ENCODE measurements around the gene CNGB1. TPM values are rescaled to one million over a fixed set of nuclear protein-coding genes. Genes with fewer than 3 reads are reported as not detected.
"Not testable (repeated sequence)": the region's sequence is repeated elsewhere in the genome, so short reads cannot be mapped to it uniquely, and the experiment has no call there.

The CNGB1 gene
- total RNA-seq, 1 donor from 2014 or later: not detected

DNA sequence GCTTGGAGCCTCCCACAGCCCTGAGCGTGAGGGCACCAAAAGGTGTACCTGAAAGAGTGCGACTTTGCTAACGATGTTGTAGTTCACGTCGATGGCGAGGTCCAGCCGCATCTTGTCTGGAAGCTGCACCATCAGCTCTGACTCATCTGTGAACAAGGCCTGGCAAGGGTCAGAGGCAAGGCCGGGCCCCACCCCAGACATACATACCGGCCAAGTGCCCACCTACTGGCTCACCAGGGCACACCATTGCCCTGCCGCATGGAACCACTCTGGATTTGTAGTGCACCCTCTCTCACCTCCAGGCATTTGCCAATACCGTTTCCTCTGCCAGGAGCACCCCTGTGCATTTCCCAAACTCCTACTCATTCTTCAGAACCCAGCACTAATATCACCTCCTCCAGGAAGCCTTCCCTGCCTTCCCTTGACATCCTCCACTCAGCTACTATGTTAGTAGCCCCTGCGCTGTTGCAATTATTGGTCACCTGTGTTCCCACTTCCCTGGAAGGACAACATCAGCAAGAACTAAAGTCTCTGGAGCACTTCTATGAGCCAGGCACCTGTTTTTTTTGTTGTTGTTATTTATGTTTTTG is 69.4 kb downstream of the CNGB1 start:
- no peak for ATAC-seq (ENCODE audit: poor library complexity)
- no peak for DNase-seq
- intact Hi-C loops (cut with DNase I): loop anchor here (2.0 to 10.0 kb wide), 2 partner anchors 101 to 223 kb away; partner anchors contain the start of gene CFAP20

DNA sequence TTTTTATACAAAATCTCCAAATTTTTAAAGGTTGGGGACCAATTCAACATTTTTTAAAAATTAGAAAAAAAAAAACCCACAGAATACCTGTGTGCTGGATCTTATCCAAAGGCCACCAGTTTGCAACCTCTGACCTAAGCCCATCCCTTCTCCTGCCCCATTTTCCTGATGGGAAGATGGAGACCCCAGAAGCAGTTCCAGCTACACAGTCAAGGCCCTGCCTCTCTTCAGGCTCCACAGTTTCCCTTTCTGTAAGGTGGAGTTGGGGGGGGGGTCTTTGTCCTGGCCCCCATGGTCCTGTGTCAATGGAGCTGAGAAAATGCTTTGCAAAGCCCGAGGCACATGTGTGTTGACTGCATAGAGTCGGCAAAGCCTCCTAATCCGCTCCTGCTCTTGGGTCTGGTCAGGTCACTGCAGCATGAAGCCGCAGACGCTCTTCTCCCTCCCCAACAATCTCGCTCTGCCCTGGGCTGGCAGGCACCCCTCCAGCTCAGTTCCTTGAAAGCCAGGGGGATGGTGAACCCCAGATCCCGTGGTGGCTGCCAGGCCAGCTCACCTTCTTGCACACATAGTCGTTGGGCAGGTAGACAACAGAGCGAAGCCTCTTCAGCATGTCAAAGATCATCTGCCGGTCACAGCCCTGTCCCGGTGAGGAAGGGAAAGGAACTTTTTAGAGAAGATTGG is 70.0 kb downstream of the CNGB1 start:
- intact Hi-C loops (cut with DNase I): loop anchor here (2.0 to 10.0 kb wide), 2 partner anchors 102 to 224 kb away; partner anchors contain the start of gene CFAP20
- DNase-seq (no peak), ATAC-seq (ENCODE audit: poor library complexity) (no peak)

DNA sequence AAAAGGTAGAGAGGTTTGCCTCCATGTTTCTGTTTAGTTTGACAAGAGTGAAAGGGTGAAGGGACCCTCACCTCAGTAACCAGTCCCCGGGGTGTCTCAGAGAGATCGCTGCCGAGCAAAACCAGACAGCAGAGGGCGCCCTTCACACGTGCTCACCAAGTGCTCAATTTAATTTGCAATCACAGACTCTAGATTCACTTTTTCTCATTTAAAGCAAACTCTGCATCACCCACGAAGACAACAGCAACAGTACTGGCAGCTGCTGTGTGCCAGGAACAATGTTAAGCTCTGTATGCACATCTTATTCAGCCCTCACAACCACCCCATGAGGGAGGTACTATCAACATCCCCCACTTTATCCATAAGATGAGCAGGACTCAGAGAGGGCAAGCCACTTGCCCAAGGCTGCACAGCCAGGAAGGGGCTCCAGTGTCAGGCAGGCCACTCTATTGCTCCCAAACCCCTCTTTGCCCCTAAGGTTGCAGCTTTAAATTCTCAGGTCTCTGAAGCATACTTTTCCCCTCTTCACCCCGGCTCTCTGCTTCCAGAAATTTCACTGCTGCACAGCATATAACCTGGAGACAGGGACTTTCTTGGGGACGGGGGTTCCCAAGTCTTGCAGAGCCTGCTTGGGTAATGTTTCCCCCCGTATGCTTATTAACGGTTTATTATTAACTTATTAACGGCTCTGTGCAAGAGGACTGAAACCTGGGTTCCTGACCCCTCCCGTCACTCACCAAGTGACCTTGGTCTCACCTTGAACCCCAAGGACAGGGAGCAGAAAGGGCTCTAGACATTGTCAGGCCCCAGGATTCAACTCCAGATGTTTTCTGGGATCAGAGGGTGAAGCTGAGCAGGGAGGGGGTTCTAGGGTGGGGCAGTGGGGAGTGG is 70.9 kb downstream of the CNGB1 start:
- intact Hi-C loops (cut with DNase I): loop anchor here (2.0 to 10.0 kb wide), 2 partner anchors 103 to 225 kb away; partner anchors contain the start of gene CFAP20
- ATAC-seq (ENCODE audit: poor library complexity) (peak; percentile 90), DNase-seq (peak; percentile 88)

DNA sequence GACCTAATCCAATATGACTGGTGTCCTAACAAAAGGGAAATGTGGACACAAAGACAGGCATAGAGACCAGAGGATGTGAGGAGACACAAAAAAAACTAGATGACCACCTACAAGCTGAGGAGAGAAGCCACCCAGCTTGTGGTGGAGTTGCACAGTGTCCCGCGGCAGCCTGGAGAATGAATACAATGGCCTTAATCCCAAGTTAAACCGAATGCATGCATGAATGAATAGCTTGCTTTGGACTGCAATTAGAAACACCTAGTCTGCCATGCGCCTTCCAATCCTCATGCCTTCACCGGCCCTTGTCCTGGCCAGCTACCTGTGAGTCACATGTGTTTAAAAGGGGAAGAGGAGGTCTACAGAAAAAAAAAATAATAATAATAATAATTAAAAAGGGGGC is 72.0 kb downstream of the CNGB1 start:
- intact Hi-C loops (cut with DNase I): no loop called here
- DNase-seq (peak; percentile 1), ATAC-seq (ENCODE audit: poor library complexity) (no peak)

DNA sequence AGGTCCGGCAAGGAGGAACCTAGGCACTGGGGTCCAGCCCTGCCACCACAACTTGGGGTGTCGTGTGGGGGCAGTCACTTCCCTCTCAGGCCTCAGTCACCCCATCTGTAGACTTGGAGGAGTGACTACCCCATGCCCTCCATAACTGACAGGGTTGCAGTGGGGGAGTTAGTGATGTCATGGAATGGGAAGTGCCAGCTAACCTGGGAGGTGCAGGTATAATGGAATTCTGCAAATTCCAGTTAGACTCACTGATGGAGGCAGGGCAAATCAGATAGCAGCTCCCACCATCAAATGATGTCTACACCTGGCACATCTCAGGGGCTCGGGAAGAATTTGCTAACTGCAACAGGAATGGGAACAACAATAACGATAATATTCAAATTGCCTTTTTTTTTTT is 72.9 kb downstream of the CNGB1 start:
- DNase-seq (no peak), ATAC-seq (ENCODE audit: poor library complexity) (no peak)
- intact Hi-C loops (cut with DNase I): no loop called here

DNA sequence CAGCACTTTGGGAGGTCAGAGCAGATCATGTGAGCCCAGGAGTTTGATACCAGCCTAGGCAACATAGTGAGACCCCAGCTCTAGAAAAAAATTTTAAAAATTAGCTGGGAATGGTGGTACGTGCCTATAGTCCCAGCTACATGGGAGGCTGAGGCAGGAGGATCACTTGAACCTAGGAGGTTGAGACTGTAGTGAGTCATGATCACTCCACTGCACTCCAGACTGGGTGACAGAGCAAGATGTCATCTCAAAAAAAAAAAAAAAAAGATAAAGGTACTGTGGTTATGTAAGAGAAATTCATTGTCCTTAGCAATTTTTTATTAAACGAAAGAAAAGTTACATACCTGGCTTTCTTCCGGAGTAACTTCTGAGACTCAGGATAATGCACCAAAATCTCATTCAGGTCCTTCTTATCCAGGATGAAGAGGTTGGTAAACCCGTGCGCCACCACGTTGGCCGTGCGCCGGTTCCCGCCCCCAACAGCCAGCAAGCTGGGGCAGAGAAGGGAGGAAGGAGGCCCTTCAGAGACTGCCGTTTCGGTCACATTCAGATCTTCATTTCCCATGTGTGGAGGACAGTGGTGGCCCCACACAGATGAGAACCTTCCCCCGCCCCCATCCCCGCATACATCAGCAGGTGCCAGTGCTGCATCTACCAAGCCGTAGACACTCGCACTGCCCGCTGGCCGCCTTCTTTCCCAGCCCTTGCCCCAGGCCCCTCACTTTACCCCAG is 73.7 kb downstream of the CNGB1 start:
- intact Hi-C loops (cut with DNase I): no loop called here
- ATAC-seq (ENCODE audit: poor library complexity) (no peak), DNase-seq (peak; percentile 15)

DNA sequence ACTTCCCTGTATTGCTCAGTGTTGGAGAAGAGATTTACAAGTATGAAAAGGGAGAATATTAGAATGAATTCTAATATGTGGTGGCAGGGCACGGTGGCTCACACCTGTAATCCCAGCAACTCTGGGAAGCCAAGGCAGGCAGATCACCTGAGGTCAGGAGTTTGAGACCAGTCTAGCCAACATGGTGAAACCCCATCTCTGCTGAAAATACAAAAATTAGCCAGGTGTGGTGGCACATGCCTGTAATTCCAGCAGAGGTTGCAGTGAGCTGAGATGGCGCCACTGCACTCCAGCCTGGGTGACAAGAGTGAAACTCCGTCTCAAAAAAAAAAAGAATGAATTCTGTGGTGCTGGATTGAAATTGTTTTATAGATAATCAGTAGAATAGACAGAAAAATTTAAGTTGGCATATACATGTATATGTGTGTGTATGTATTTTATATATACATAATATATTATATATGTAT is 75.8 kb downstream of the CNGB1 start:
- DNase-seq; intact Hi-C loops (cut with DNase I); ATAC-seq (ENCODE audit: poor library complexity): not testable (repeated sequence)

DNA sequence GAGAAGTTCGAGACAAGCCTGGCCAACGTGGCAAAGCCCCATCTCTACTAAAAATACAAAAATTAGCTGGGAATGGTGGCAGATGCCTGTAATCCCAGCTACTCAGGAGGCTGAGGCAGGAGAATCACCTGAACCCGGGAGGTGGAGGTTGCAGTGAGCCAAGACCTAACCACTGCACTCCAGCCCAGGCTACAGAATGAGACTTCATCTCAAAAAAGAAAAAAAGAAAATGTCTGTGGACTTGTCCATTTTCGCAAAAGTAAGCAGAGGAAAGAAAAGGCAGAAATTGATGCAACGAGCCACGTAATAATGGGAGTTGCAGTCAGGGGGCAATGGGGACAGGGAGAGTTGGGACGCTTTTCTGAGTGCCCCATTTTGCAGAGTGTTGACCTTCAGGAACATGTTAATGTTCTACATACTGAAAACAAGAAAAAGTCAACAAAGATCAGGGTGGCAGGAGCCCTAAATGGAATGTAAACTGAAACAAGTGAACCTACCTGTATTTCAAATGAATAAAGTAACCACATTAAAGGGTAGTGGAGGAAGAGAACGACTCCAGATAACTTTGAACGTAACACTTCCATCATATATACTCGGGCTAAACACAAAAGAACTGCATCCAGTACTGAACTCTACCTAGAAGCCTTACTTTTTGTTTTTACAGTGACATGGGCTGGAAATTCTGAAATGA is 76.4 kb downstream of the CNGB1 start:
- intact Hi-C loops (cut with DNase I): no loop called here
- DNase-seq (no peak), ATAC-seq (ENCODE audit: poor library complexity) (no peak)

DNA sequence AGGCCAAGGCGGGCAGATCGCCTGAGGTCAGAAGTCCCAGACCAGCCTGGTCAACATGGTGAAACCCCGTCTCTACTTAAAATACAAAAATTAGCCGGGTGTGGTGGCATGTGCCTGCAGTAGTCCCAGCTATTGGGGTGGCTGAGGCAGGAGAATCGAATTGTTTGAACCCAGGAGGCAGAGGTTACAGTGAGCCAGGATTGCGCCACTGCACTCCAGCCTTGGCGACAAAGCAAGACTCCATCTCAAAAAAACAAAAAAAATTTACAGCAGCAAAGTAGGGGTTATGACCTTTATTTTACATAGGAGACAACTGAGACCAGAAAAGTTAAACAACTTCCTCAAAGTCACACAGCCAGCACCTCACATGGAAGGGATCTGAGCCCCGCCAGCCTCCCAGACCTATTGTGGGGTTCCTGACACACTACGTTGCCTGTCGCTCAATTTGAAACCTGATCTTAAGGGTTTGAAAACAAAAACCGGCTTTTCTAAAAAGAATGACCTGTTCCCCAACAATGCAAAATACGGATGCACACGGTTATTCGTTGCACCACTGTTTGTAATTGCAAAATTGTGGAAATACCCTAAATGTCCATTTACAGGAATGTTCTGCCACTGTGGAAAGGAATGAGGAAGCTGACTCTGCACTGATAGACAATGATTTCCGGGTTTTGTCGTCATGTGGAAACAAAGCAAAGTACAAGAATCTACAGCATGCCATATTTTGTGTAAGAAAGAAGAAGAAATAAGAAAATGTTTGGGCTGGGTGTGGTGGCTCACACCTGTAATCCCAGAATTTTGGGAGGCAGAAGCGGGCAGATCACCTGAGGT is 77.2 kb downstream of the CNGB1 start:
- DNase-seq: peak; percentile 56
- peak; percentile 58 for ATAC-seq (ENCODE audit: poor library complexity)
- intact Hi-C loops (cut with DNase I): no loop called here

DNA sequence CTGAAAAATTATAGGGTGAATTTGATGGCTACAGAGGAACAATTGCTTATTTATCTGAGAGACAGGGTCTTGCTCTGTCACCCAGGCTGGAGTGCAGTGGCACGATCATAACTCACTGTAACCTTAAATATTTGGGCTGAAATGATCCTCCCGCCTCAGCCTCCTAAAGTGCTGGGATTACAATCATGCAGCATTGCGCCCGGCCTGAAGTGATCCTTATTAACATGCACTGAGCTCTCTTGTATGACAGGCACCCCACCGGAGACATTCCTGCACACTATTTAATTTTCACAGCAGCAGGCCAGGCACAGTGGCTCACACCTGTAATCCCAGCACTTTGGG is 77.7 kb downstream of the CNGB1 start:
- DNase-seq (peak; percentile 16), ATAC-seq (ENCODE audit: poor library complexity) (no peak)
- intact Hi-C loops (cut with DNase I): no loop called here

DNA sequence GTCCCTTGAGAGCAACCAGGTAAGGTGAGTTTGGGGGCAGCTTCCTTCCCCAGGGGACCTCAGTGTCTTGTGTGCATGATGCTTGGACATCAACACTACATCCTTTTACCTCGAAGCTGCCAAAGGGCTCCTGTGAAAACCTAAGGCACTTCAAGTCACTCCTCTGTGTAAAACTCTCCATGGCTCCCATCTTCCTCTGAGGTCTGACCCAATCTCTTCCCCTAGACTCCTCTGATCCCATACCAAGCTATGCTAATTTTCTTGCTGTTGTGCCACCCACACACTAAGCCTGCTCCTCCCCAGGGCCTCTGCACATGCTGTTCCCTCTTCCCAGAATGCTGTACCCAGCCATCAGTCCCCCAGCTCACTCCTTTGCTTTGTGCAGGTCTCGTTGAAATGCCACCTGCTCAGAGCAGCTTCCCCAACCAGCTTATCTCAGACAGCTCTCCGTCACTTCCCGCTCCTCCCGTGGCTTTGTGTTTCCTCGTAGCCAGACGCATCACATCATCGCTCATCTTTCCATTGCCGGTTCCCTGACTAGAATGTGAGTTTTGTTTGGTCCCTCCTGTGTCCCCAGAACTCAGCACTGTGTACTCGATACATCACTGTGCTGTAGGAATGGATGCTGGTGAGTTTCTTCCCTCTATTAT is 78.4 kb downstream of the CNGB1 start:
- DNase-seq (peak; percentile 58), ATAC-seq (ENCODE audit: poor library complexity) (no peak)
- intact Hi-C loops (cut with DNase I): no loop called here

DNA sequence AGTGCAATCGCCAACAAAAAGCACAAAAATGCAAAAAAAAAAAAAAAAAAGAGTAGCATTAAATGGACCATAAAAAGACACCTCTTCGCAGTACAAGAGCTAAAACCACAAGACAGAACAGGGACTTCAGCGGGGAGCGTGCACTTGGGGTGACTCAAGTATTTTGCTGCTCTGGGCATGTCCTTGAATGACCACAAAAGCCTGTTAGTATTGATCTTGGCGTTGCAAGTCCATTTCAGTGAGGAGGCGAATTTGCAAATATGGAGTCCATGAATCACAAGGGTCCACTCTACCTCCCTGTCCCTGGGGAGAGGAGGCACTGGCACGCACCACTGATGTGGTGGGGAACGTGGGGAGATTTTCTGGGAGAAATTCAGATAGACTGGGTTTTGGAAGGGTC is 78.9 kb downstream of the CNGB1 start:
- intact Hi-C loops (cut with DNase I): no loop called here
- no peak for ATAC-seq (ENCODE audit: poor library complexity)
- no peak for DNase-seq

DNA sequence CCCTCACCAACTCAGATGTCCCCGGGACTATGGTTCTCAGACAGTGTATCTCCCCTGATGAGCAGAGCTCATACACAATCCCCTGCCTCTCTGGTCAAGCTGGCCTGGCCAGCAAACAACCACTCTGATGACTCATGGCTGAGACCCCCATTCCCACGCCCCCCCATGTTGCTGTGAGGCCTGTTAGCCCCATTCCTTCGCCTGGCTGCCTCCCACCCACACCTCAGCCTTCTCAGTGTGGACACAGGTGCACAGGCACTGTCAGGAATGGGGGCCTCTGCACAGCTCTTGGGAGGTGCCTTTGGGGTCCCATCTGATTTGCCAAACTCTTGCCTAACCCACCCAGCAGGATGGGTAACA is 80.2 kb downstream of the CNGB1 start:
- intact Hi-C loops (cut with DNase I): no loop called here
- DNase-seq: no peak
- ATAC-seq (ENCODE audit: poor library complexity): no peak

DNA sequence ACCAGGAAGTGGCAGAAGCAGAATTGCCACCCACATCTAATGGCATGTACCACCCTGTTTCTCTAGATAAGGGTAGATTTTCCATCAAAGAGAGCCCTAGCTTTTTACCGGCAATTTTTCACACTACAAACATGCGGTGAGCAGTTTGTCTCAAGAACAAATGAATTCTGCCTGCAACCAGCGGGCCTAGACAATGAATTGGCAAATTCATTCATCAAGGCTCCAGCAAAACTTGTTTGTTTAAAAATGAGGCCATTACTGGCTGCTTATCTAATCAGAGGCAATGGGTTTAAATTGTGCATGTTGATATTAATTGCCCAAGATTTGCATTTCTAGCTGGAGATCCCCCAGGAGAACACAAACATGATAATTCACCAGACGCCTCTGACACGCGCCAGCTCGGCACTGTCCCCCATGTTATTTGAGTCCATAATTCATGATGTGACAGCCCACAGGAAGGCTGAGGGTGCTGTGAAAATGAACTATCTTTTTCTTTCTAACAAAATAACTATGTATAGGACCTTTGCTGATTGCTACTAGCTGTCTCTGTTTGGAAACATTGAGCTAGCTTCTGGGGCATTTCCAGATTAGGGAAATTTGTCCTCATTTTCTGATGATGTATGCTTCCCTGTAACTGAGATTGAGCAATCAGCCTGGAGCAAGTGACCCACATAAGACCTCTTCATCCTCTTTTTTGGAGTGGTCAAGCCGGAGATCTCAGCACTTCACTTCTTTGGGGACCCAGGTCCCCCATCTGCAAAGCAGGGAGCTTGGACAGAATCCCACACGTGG is 80.8 kb downstream of the CNGB1 start:
- intact Hi-C loops (cut with DNase I): no loop called here
- no peak for DNase-seq
- ATAC-seq (ENCODE audit: poor library complexity): peak; percentile 80

DNA sequence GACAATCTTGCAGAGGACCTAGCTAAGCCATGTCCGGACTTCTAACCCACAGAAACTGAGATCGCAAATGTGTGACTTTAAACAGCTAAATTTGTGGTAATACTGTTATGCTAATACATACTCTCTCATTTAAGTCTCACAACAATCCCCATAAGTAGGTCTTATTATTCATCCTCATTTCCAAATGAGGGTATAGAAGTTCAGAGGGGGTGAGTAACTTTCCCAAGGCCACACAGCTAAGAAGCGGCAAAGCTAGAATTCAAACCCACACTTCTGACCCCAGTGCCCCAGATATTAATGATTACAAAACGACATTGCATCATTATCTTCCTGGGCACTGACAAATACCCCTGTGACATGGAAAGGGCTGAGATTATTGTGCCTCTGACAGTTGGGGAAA is 81.4 kb downstream of the CNGB1 start:
- ATAC-seq (ENCODE audit: poor library complexity) (no peak), DNase-seq (no peak)
- intact Hi-C loops (cut with DNase I): no loop called here

DNA sequence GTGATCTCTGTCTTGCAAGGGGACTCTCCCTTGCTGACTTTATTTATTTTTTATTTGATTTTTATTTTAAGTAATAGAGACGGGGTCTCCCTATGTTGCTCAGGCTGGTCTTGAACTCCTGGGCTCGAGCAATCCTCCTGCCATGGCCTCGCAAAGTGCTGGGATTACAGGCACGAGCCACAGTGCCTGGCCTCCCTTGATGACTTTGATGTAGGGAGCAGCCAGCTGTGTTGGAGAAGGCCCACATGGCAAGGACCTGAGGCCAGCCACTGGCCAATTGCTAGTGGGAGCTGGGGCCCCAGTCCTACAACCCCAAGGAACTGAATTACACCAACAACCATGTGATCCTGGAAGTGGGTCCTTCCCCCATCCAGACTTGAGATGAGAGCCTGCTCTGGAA is 81.8 kb downstream of the CNGB1 start:
- intact Hi-C loops (cut with DNase I): no loop called here
- ATAC-seq (ENCODE audit: poor library complexity): no peak
- DNase-seq: no peak

Data from Right ventricle myocardium superior (tissue), 1 donor.